Loucy (cell line): ENCODE data around the gene ZNF581.

Experiments
- H2AFZ ChIP-seq: fragments of 200-600 bp; sonication (generic); 2 replicates; pipeline ENCODE4 v1.6.0; 2016; ENCODE audit warnings: antibody characterized with exemption, mild to moderate bottlenecking, low read length, moderate library complexity
- H3F3A ChIP-seq: fragments of 200-600 bp; 2 replicates; pipeline ENCODE4 v1.6.0; 2016; ENCODE audit warnings: antibody characterized with exemption, low read depth, mild to moderate bottlenecking
- H3K27me3 ChIP-seq: fragments of 200-600 bp; sonication (generic); 2 replicates; pipeline ENCODE4 v1.6.1; 2014; ENCODE audit warnings: low read length, mild to moderate bottlenecking; ENCODE audit not compliant: insufficient read depth, poor library complexity, severe bottlenecking
- H3K36me3 ChIP-seq: fragments of 200-600 bp; sonication (generic); 2 replicates; pipeline ENCODE4 v1.6.1; 2016; ENCODE audit warnings: low read length; ENCODE audit not compliant: insufficient read depth
- H3K4me1 ChIP-seq: fragments of 200-600 bp; sonication (generic); 2 replicates; pipeline ENCODE4 v1.5.1; 2014; ENCODE audit warnings: low read length, mild to moderate bottlenecking; ENCODE audit not compliant: insufficient read depth, poor library complexity, severe bottlenecking
- H3K4me2 ChIP-seq: fragments of 200-600 bp; sonication (generic); 2 replicates; pipeline ENCODE4 v1.6.0; 2014; ENCODE audit warnings: antibody characterized with exemption, low read length, low read depth, mild to moderate bottlenecking; ENCODE audit not compliant: poor library complexity, severe bottlenecking
- H3K4me3 ChIP-seq: fragments of 200-600 bp; sonication (generic); 2 replicates; pipeline ENCODE4 v1.5.1; 2014; ENCODE audit warnings: low read length, mild to moderate bottlenecking, mixed read lengths; ENCODE audit not compliant: poor library complexity, severe bottlenecking
- H3K79me2 ChIP-seq: fragments of 200-600 bp; sonication (generic); 2 replicates; pipeline ENCODE4 v1.6.1; 2014; ENCODE audit warnings: low read length; ENCODE audit not compliant: insufficient read depth
- H3K9ac ChIP-seq: fragments of 200-600 bp; sonication (generic); 2 replicates; pipeline ENCODE4 v1.6.0; 2014; ENCODE audit warnings: mild to moderate bottlenecking, low read depth, low read length, moderate library complexity; ENCODE audit not compliant: poor library complexity, severe bottlenecking
- H3K9me2 ChIP-seq: fragments of 200-600 bp; sonication (generic); replicated peaks from 2 replicates; pipeline ENCODE4 v1.6.1; 2016; ENCODE audit warnings: low read depth, low read length, mixed read lengths
- H3K9me3 ChIP-seq: fragments of 200-600 bp; sonication (generic); 2 replicates; pipeline ENCODE4 v1.6.1; 2014; ENCODE audit warnings: mild to moderate bottlenecking, antibody characterized with exemption, low read length, low read depth; ENCODE audit not compliant: insufficient read depth
- H4K20me1 ChIP-seq: fragments of 200-600 bp; sonication (generic); 2 replicates; pipeline ENCODE4 v1.6.0; 2014; ENCODE audit warnings: antibody characterized with exemption, low read length, mild to moderate bottlenecking; ENCODE audit not compliant: insufficient read depth, poor library complexity, severe bottlenecking
- CTCF ChIP-seq: fragments of 200-600 bp; sonication (generic); conservative IDR thresholded peaks from 2 replicates; pipeline ENCODE4 v1.5.1; 2014; ENCODE audit warnings: mild to moderate bottlenecking, antibody characterized with exemption, low read length
- EZH2phosphoT487 ChIP-seq: fragments of 200-600 bp; IDR thresholded peaks from 2 replicates; pipeline ENCODE4 v1.6.1; 2018; ENCODE audit warnings: antibody characterized with exemption, mild to moderate bottlenecking, moderate library complexity, borderline replicate concordance

ZNF581 gene

GRCh38 chr19:55686311-55687050 lies 43.0 kb downstream of the ZNF581 start:
- no peak overlapping the region for H3K4me2 ChIP-seq
- H3K27me3 ChIP-seq: no peaks in the 10 kb centered on the region
- no peaks in the 10 kb centered on the region; the same call in 1 of the 2 replicates for H3K79me2 ChIP-seq
- no peak overlapping the region for H3K9ac ChIP-seq
- no peaks in the 10 kb centered on the region for H3F3A ChIP-seq
- no peak for TF ChIP-seq EZH2phosphoT487
- no peak for TF ChIP-seq CTCF
- peaks cover 62% of the 10 kb centered on the region; the same call in 1 of the 2 replicates for H3K36me3 ChIP-seq
- no peaks in the 10 kb centered on the region for H3K4me1 ChIP-seq
- H3K9me3 ChIP-seq: no peaks in the 10 kb centered on the region
- no peak overlapping the region for H3K4me3 ChIP-seq
- no peaks in the 10 kb centered on the region for H3K9me2 ChIP-seq
- no peak overlapping the region for H2AFZ ChIP-seq
- peaks cover 4% of the 10 kb centered on the region for H4K20me1 ChIP-seq

GRCh38 chr19:55687281-55688201 lies 44.1 kb downstream of the ZNF581 start:
- H3K36me3 ChIP-seq: peaks cover 67% of the 10 kb centered on the region; the same call in 1 of the 2 replicates
- H3K9ac ChIP-seq: no peak overlapping the region
- no peak overlapping the region for H2AFZ ChIP-seq
- no peaks in the 10 kb centered on the region for H3K9me2 ChIP-seq
- H4K20me1 ChIP-seq: peaks cover 4% of the 10 kb centered on the region
- no peak overlapping the region for H3K4me2 ChIP-seq
- H3F3A ChIP-seq: no peaks in the 10 kb centered on the region
- H3K4me3 ChIP-seq: no peak overlapping the region
- TF ChIP-seq CTCF (no peak), EZH2phosphoT487 (no peak)
- no peaks in the 10 kb centered on the region for H3K9me3 ChIP-seq
- no peaks in the 10 kb centered on the region for H3K79me2 ChIP-seq
- no peaks in the 10 kb centered on the region for H3K4me1 ChIP-seq
- H3K27me3 ChIP-seq: no peaks in the 10 kb centered on the region

- Histone ChIP-seq H3K9ac (no peak overlapping the region), H3K4me3 (no peak overlapping the region), H3K27me3 (no peaks in the 10 kb centered on the region), H2AFZ (no peak overlapping the region), H3K36me3 (peaks cover 73% of the 10 kb centered on the region; the same call in 1 of the 2 replicates), H4K20me1 (peaks cover 4% of the 10 kb centered on the region), H3K79me2 (no peaks in the 10 kb centered on the region), H3K9me3 (no peaks in the 10 kb centered on the region), H3F3A (no peaks in the 10 kb centered on the region), H3K4me1 (no peaks in the 10 kb centered on the region), H3K9me2 (no peaks in the 10 kb centered on the region), H3K4me2 (no peak overlapping the region)
- TF ChIP-seq EZH2phosphoT487 (no peak), CTCF (no peak)
Observed at GRCh38 chr19:55688422-55689218, 45.2 kb downstream of the ZNF581 start.
